SK-N-SH (cell line): ENCODE results near the gene AAGAB. TPM values are rescaled to one million over a fixed set of nuclear protein-coding genes. Genes with fewer than 3 reads are reported as not detected.

Experiments used
- CHD2 ChIP-seq: fragments of 150-350 bp; IDR thresholded peaks from 2 replicates; pipeline ENCODE4 v1.6.1; 2018; ENCODE audit warnings: low read length; ENCODE audit not compliant: partially characterized antibody
- CTCF ChIP-seq: fragments of 200-600 bp; sonication (generic); IDR thresholded peaks from 2 replicates; pipeline ENCODE4 v1.6.1; 2017; ENCODE audit warnings: antibody characterized with exemption, mild to moderate bottlenecking, moderate library complexity
- FOSL2 ChIP-seq: IDR thresholded peaks from 2 replicates; pipeline ENCODE4 v1.4.0; 2012; ENCODE audit warnings: low read depth, mild to moderate bottlenecking, moderate library complexity, borderline replicate concordance
- FOXJ3 ChIP-seq: sonication (generic); formaldehyde crosslinking; IDR thresholded peaks from 2 replicates; pipeline ENCODE4 v1.5.1; 2020; ENCODE audit warnings: mild to moderate bottlenecking, missing genetic modification reagents
- FOXM1 ChIP-seq: IDR thresholded peaks from 2 replicates; pipeline ENCODE4 v1.4.0; 2012; ENCODE audit warnings: low read depth, mild to moderate bottlenecking
- GABPA ChIP-seq: IDR thresholded peaks from 2 replicates; pipeline ENCODE4 v1.4.0; 2012; ENCODE audit warnings: low read depth, mild to moderate bottlenecking
- GATA2 ChIP-seq: sonication (generic); formaldehyde crosslinking; IDR thresholded peaks from 2 replicates; pipeline ENCODE4 v1.5.0; 2020; ENCODE audit warnings: mild to moderate bottlenecking, missing genetic modification reagents
- MAX ChIP-seq: IDR thresholded peaks from 2 replicates; pipeline ENCODE4 v1.4.0; 2012; ENCODE audit warnings: low read depth
- MEF2A ChIP-seq: IDR thresholded peaks from 2 replicates; pipeline ENCODE4 v1.4.0; 2012; ENCODE audit warnings: low read depth, borderline replicate concordance
- MXI1 ChIP-seq: IDR thresholded peaks from 2 replicates; pipeline ENCODE4 v1.6.1; 2012; ENCODE audit warnings: mild to moderate bottlenecking, low read depth, low read length, improper control_type of control experiment
- NFIC ChIP-seq: IDR thresholded peaks from 2 replicates; pipeline ENCODE4 v1.4.0; 2012; ENCODE audit warnings: borderline replicate concordance
- NRF1 ChIP-seq: IDR thresholded peaks from 2 replicates; pipeline ENCODE4 v1.6.1; 2012; ENCODE audit warnings: low read depth, mild to moderate bottlenecking, low read length
- PBX3 ChIP-seq: IDR thresholded peaks from 2 replicates; pipeline ENCODE4; 2012
- RAD21 ChIP-seq: IDR thresholded peaks from 2 replicates; pipeline ENCODE4 v1.6.1; 2012; ENCODE audit warnings: mild to moderate bottlenecking, low read length
- RCOR1 ChIP-seq: fragments of 150-350 bp; IDR thresholded peaks from 2 replicates; pipeline ENCODE4 v1.6.1; 2017; ENCODE audit warnings: antibody characterized with exemption, low read length
- RFX5 ChIP-seq: IDR thresholded peaks from 2 replicates; pipeline ENCODE4 v1.6.1; 2012; ENCODE audit warnings: mild to moderate bottlenecking, improper control_type of control experiment, low read length
- RXRA ChIP-seq: IDR thresholded peaks from 2 replicates; pipeline ENCODE4 v1.4.0; 2012; ENCODE audit warnings: low read depth, mild to moderate bottlenecking, borderline replicate concordance
- SIN3A ChIP-seq: IDR thresholded peaks from 2 replicates; pipeline ENCODE4 v1.6.1; 2012; ENCODE audit warnings: low read depth, mild to moderate bottlenecking, low read length, moderate library complexity, borderline replicate concordance
- TAF1 ChIP-seq: IDR thresholded peaks from 2 replicates; pipeline ENCODE4 v1.6.1; 2012; ENCODE audit warnings: low read depth, mild to moderate bottlenecking, low read length, moderate library complexity, borderline replicate concordance
- TCF12 ChIP-seq: IDR thresholded peaks from 2 replicates; pipeline ENCODE4 v1.4.0; 2012
- TEAD4 ChIP-seq: IDR thresholded peaks from 2 replicates; pipeline ENCODE4 v1.4.0; 2012; ENCODE audit warnings: mild to moderate bottlenecking, borderline replicate concordance; ENCODE audit not compliant: insufficient read depth
- USF1 ChIP-seq: IDR thresholded peaks from 2 replicates; pipeline ENCODE4 v1.4.0; 2012; ENCODE audit warnings: low read depth, borderline replicate concordance
- USF2 ChIP-seq: fragments of 150-350 bp; IDR thresholded peaks from 2 replicates; pipeline ENCODE4 v1.6.1; 2017; ENCODE audit warnings: antibody characterized with exemption, low read length, low read depth, borderline replicate concordance
- YY1 ChIP-seq: IDR thresholded peaks from 2 replicates; pipeline ENCODE4 v1.4.0; 2012; ENCODE audit warnings: low read depth, mild to moderate bottlenecking
- polyA plus RNA-seq, 3 experiments: library from polyadenylated mRNA; depleted of rRNA; stranded (reverse); fragments of >200 nt; gene quantifications; 2 replicates each; pipeline ENCODE4 v1.2.3, GENCODE V29; 2012
- TF ChIP-seq, protein P1 (sequence below): IDR thresholded peaks from 2 replicates; pipeline ENCODE4 v1.6.1; 2012; ENCODE audit warnings: mild to moderate bottlenecking, low read depth, low read length, moderate library complexity
- TF ChIP-seq, protein P2 (sequence below): fragments of 150-350 bp; IDR thresholded peaks from 2 replicates; pipeline ENCODE4 v1.6.1; 2016; ENCODE audit warnings: mild to moderate bottlenecking, low read depth, low read length

AAGAB gene
- polyA plus RNA-seq, 1 of the 3 experiments (the other 2 are of a cell fraction), result 24.9 TPM

DNA sequence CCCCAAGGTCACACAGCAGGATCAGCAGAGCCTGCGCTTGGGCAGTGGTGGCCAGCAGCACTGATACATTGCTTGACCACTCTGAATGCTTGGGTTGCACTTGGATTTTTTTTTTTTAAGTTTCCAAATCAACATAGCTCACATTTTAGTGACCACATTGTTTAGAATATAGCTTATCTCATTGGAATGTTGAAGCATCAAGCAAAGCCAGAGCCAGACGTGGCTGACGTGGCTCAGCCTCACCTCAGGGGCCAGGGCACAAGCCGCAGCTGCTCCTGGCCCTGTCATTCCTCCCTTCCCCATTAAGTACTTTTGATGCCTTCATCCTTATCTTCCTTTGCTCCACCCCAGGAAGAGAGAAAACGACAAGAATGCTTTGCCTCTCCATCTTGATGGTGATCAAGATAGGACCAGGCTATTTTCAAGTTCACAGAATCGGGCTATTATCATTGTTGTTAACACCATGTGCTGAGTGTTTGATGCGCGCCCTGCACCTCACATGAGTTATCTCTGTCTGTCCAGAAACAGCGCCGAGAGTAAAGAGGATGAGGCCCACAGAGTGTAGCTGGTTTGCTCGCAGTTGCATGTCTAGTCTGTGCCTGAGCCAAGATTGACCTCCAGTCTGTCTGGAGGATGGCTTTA is 75.8 kb downstream of the AAGAB start (continued):
- TF ChIP-seq, protein P1, sequence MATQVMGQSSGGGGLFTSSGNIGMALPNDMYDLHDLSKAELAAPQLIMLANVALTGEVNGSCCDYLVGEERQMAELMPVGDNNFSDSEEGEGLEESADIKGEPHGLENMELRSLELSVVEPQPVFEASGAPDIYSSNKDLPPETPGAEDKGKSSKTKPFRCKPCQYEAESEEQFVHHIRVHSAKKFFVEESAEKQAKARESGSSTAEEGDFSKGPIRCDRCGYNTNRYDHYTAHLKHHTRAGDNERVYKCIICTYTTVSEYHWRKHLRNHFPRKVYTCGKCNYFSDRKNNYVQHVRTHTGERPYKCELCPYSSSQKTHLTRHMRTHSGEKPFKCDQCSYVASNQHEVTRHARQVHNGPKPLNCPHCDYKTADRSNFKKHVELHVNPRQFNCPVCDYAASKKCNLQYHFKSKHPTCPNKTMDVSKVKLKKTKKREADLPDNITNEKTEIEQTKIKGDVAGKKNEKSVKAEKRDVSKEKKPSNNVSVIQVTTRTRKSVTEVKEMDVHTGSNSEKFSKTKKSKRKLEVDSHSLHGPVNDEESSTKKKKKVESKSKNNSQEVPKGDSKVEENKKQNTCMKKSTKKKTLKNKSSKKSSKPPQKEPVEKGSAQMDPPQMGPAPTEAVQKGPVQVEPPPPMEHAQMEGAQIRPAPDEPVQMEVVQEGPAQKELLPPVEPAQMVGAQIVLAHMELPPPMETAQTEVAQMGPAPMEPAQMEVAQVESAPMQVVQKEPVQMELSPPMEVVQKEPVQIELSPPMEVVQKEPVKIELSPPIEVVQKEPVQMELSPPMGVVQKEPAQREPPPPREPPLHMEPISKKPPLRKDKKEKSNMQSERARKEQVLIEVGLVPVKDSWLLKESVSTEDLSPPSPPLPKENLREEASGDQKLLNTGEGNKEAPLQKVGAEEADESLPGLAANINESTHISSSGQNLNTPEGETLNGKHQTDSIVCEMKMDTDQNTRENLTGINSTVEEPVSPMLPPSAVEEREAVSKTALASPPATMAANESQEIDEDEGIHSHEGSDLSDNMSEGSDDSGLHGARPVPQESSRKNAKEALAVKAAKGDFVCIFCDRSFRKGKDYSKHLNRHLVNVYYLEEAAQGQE, result no peak
- TF ChIP-seq MXI1 (no peak), RCOR1 (no peak), TCF12 (peak; percentile 94), PBX3 (peak; percentile 93), SIN3A (peak; percentile 80; the same call in 1 of the 2 replicates), USF1 (no peak), NFIC (peak; percentile 75; the same call in 1 of the 2 replicates), FOSL2 (peak; percentile 79; the same call in 1 of the 2 replicates), RXRA (peak; percentile 94), RAD21 (no peak), TEAD4 (peak; percentile 90), GATA2 (CRISPR knock-in tag) (no peak), YY1 (no peak), CHD2 (no peak), TAF1 (no peak), CTCF (no peak), USF2 (no peak), RFX5 (no peak), FOXM1 (no peak), MEF2A (no peak), NRF1 (no peak), GABPA (no peak), MAX (peak; percentile 81), FOXJ3 (CRISPR knock-in tag) (no peak)
- TF ChIP-seq, protein P2, sequence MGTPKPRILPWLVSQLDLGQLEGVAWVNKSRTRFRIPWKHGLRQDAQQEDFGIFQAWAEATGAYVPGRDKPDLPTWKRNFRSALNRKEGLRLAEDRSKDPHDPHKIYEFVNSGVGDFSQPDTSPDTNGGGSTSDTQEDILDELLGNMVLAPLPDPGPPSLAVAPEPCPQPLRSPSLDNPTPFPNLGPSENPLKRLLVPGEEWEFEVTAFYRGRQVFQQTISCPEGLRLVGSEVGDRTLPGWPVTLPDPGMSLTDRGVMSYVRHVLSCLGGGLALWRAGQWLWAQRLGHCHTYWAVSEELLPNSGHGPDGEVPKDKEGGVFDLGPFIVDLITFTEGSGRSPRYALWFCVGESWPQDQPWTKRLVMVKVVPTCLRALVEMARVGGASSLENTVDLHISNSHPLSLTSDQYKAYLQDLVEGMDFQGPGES, result no peak
